NCI-H1105 (cell line): ENCODE data around the gene SLC9A9.
"Not testable (repeated sequence)": the region's sequence is repeated elsewhere in the genome, so short reads cannot be mapped to it uniquely, and the experiment has no call there.

Experiments used
- DNase-seq: peaks from one replicate; lab custom pipeline; 2025; lab: John Stamatoyannopoulos, UW

The SLC9A9 gene

GRCh38 chr3:143450632-143451031 lies 397.6 kb downstream of the SLC9A9 start:
- no peak for DNase-seq

- no peak for DNase-seq
Observed at GRCh38 chr3:143447491-143447890, 400.8 kb downstream of the SLC9A9 start.

- DNase-seq = no peak
Observed at GRCh38 chr3:143445118-143445517, 403.1 kb downstream of the SLC9A9 start.

GRCh38 chr3:143443851-143444331 lies 404.4 kb downstream of the SLC9A9 start:
- DNase-seq = no peak

GRCh38 chr3:143442814-143443447 lies 405.3 kb downstream of the SLC9A9 start:
- no peak for DNase-seq

GRCh38 chr3:143441516-143442171 lies 406.6 kb downstream of the SLC9A9 start:
- no peak for DNase-seq

- no peak for DNase-seq
Observed at GRCh38 chr3:143439817-143440216, 408.5 kb downstream of the SLC9A9 start.

GRCh38 chr3:143437405-143437804 lies 410.9 kb downstream of the SLC9A9 start:
- DNase-seq = no peak

- no peak for DNase-seq
Observed at GRCh38 chr3:143436231-143436930, 411.9 kb downstream of the SLC9A9 start.

- DNase-seq = no peak
Observed at GRCh38 chr3:143433787-143434378, 414.4 kb downstream of the SLC9A9 start.

GRCh38 chr3:143431298-143431697 lies 417.0 kb downstream of the SLC9A9 start:
- not testable (repeated sequence) for DNase-seq

- no peak for DNase-seq
Observed at GRCh38 chr3:143430568-143430967, 417.7 kb downstream of the SLC9A9 start.

GRCh38 chr3:143429628-143430514 lies 418.4 kb downstream of the SLC9A9 start:
- no peak for DNase-seq

GRCh38 chr3:143428294-143428693 lies 420.0 kb downstream of the SLC9A9 start:
- DNase-seq = no peak

- DNase-seq = no peak
Observed at GRCh38 chr3:143427631-143428030, 420.6 kb downstream of the SLC9A9 start.

- no peak for DNase-seq
Observed at GRCh38 chr3:143424874-143425273, 423.4 kb downstream of the SLC9A9 start.

GRCh38 chr3:143421556-143421955 lies 426.7 kb downstream of the SLC9A9 start:
- no peak for DNase-seq

GRCh38 chr3:143419611-143420010 lies 428.7 kb downstream of the SLC9A9 start:
- DNase-seq = no peak

- DNase-seq = no peak
Observed at GRCh38 chr3:143418391-143418790, 429.9 kb downstream of the SLC9A9 start.

GRCh38 chr3:143416229-143416628 lies 432.0 kb downstream of the SLC9A9 start:
- no peak for DNase-seq

GRCh38 chr3:143414571-143415253 lies 433.6 kb downstream of the SLC9A9 start:
- DNase-seq = no peak
